GM12878 (cell line): ENCODE results near the gene OR10H4. TPM values are rescaled to one million over a fixed set of nuclear protein-coding genes. Genes with fewer than 3 reads are reported as not detected.

ENCODE experiments used
- ATAC-seq: fragments of 200-7000 bp; cut with Tn5 transposase; 3 replicates; pipeline ENCODE4 v1.9.1; 2020; ENCODE audit warnings: mild to moderate bottlenecking, moderate library complexity
- BruUV-seq: library from RNA; stranded (reverse); fragments of 400-500 nt; replicated peaks from 2 replicates; lab custom pipeline; 2021; lab: Mats Ljungman, UMichigan
- CTCF ChIA-PET: fragments of 300-600 bp; sonication (Branson Sonifier 250); formaldehyde crosslinking; extraction: SDS; loops from one replicate; lab custom pipeline; 2021; ENCODE audit warnings: inconsistent platforms; lab: Yijun Ruan, JAX
- POLR2A ChIA-PET: fragments of 350-600 bp; formaldehyde crosslinking; extraction: SDS; loops from one replicate; lab custom pipeline; 2021; ENCODE audit warnings: inconsistent platforms; lab: Charles Lee
- RAD21 ChIA-PET: fragments of 300-600 bp; sonication (Branson Sonifier 250); formaldehyde crosslinking; loops from one replicate; lab custom pipeline; 2023; ENCODE audit warnings: antibody characterized with exemption; ENCODE audit not compliant: unreplicated experiment; lab: Charles Lee
- SMC1A ChIA-PET: fragments of 300-600 bp; sonication (Branson Sonifier 250); formaldehyde crosslinking; loops from one replicate; lab custom pipeline; 2023; ENCODE audit not compliant: unreplicated experiment, uncharacterized antibody; lab: Charles Lee
- DNase-seq: peaks from one replicate; pipeline ENCODE4 v3.0.0-alpha.2; 2011; ENCODE audit warnings: low read depth, low spot score
- FAIRE-seq: peaks from 3 replicates; lab custom pipeline; 2011; peaks lifted over from hg19 to GRCh38; lab: Jason Lieb, UNC
- H2AFZ ChIP-seq: 2 replicates; pipeline ENCODE4 v1.6.0; 2011; ENCODE audit warnings: low read depth, low read length, control low read depth; ENCODE audit not compliant: control insufficient read depth
- H3K27ac ChIP-seq: 2 replicates; pipeline ENCODE4 v1.5.1; 2011; ENCODE audit warnings: control low read depth; ENCODE audit not compliant: control insufficient read depth, insufficient read depth
- H3K27me3 ChIP-seq, 2 experiments: replicated peaks in 1 of 2; 2 replicates each; pipeline versions ENCODE4 v1.6.0 to v1.6.1; 2011; ENCODE audit warnings: low read length in 1 of 2; ENCODE audit not compliant: control insufficient read depth in 2 of 2, insufficient read depth in 2 of 2
- H3K36me3 ChIP-seq, 2 experiments: 2 replicates each; pipeline ENCODE4 v1.5.1; 2011; ENCODE audit warnings: low read length in 1 of 2; ENCODE audit not compliant: control insufficient read depth in 2 of 2, insufficient read depth in 2 of 2
- H3K4me1 ChIP-seq: 2 replicates; pipeline ENCODE4 v1.6.1; 2011; ENCODE audit warnings: mild to moderate bottlenecking, low read length, moderate library complexity, mixed read lengths; ENCODE audit not compliant: control insufficient read depth, insufficient read depth
- H3K4me2 ChIP-seq: 2 replicates; pipeline ENCODE4 v1.6.0; 2011; ENCODE audit warnings: control low read depth; ENCODE audit not compliant: control insufficient read depth, insufficient read depth
- H3K4me3 ChIP-seq: fragments of 200-600 bp; sonication (generic); 2 replicates; pipeline ENCODE4 v1.5.1; 2016
- H3K79me2 ChIP-seq: 2 replicates; pipeline ENCODE4 v1.6.0; 2011; ENCODE audit warnings: low read length; ENCODE audit not compliant: control insufficient read depth, insufficient read depth
- H3K9ac ChIP-seq: 2 replicates; pipeline ENCODE4 v1.8.0; 2011; ENCODE audit warnings: low read length, control low read depth, mixed read lengths; ENCODE audit not compliant: control insufficient read depth, insufficient read depth
- H3K9me3 ChIP-seq: replicated peaks from 3 replicates; pipeline ENCODE4 v1.5.1; 2011; ENCODE audit warnings: mild to moderate bottlenecking, low read length; ENCODE audit not compliant: control insufficient read depth, insufficient read depth
- H4K20me1 ChIP-seq: 2 replicates; pipeline ENCODE4 v1.6.0; 2011; ENCODE audit not compliant: control insufficient read depth, insufficient read depth
- CBX3 ChIP-seq: fragments of 200-600 bp; sonication (generic); IDR thresholded peaks from 2 replicates; pipeline ENCODE4 v1.6.1; 2016; ENCODE audit warnings: low read depth, borderline replicate concordance
- CBX5 ChIP-seq: sonication (generic); IDR thresholded peaks from 2 replicates; pipeline ENCODE4 v1.6.1; 2016; ENCODE audit warnings: low read depth, moderate library complexity, mild to moderate bottlenecking, inconsistent platforms
- E2F8 ChIP-seq: fragments of 450-650 bp; IDR thresholded peaks from 2 replicates; pipeline ENCODE4 v1.6.1; 2018; ENCODE audit warnings: mild to moderate bottlenecking, low read depth, moderate library complexity; ENCODE audit not compliant: partially characterized antibody
- EGR1 ChIP-seq, 2 experiments: IDR thresholded peaks; 1 replicate in 1 of 2; 2 replicates in 1 of 2; pipeline ENCODE4 v1.6.1; 2011 to 2012; ENCODE audit warnings: low read depth in 2 of 2, low read length in 2 of 2, borderline replicate concordance in 1 of 2, mild to moderate bottlenecking in 1 of 2, moderate library complexity in 1 of 2
- IRF4 ChIP-seq: IDR thresholded peaks from 2 replicates; pipeline ENCODE4 v1.6.1; 2011; ENCODE audit warnings: low read depth, low read length
- MEF2B ChIP-seq: fragments of 450-650 bp; IDR thresholded peaks from 2 replicates; pipeline ENCODE4 v1.6.1; 2018; ENCODE audit warnings: mild to moderate bottlenecking, moderate library complexity; ENCODE audit not compliant: partially characterized antibody, poor library complexity, severe bottlenecking
- MXI1 ChIP-seq: fragments of 150-350 bp; IDR thresholded peaks from 2 replicates; pipeline ENCODE4 v1.6.1; 2011; ENCODE audit warnings: low read depth, mild to moderate bottlenecking, inconsistent platforms, low read length, improper control_type of control experiment
- NFIC ChIP-seq: IDR thresholded peaks from 2 replicates; pipeline ENCODE4 v1.6.1; 2012; ENCODE audit warnings: low read depth, mild to moderate bottlenecking, inconsistent platforms, low read length, moderate library complexity
- RAD51 ChIP-seq: fragments of 450-650 bp; IDR thresholded peaks from 2 replicates; pipeline ENCODE4 v1.6.1; 2016; ENCODE audit warnings: moderate library complexity, mild to moderate bottlenecking, inconsistent platforms
- SP1 ChIP-seq: IDR thresholded peaks from one replicate; pipeline ENCODE4 v1.6.1; 2011; ENCODE audit warnings: low read depth, low read length
- TCF3 ChIP-seq: IDR thresholded peaks from 2 replicates; pipeline ENCODE4 v1.6.1; 2012; ENCODE audit warnings: low read depth, mild to moderate bottlenecking, low read length, borderline replicate concordance; ENCODE audit not compliant: insufficient read depth
- WGBS: methylation state at CpG from one replicate; pipeline ENCODE4 v1.1.6; 2016; ENCODE audit warnings: low lambda C conversion rate; ENCODE audit not compliant: insufficient replicate concordance, insufficient coverage; ENCODE audit errors: missing lambda C conversion rate; 5-methylcytosine and 5-hydroxymethylcytosine counted together
- in situ Hi-C: fragments of 300-500 bp; cut with MboI; formaldehyde crosslinking; loops from 9 replicates; pipeline ENCODE4 v1.14.3; 2018; ENCODE audit warnings: mixed read lengths
- intact Hi-C: fragments of 100-400 bp; cut with micrococcal nuclease; formaldehyde crosslinking; loops from one replicate; pipeline ENCODE4 v1.14.2; 2022; ENCODE audit not compliant: unreplicated experiment
- polyA plus RNA-seq, 11 experiments: library from polyadenylated mRNA; depleted of rRNA in 4 of 11; unstranded in 6 of 11; stranded (reverse) in 5 of 11; fragments of >200 nt; fragmentation: Nextera tagmentation in 4 of 11; fragmentation: Illumina TruSeq in 1 of 11; extraction: Ambion mirVana in 4 of 11; extraction: Trizol in 1 of 11; gene quantifications; 1 replicate in 1 of 11; 2 replicates in 10 of 11; pipeline versions ENCODE4 v1.2.1 to v1.2.3, GENCODE V29; 2011 to 2016; ENCODE audit warnings: inconsistent platforms in 2 of 11, missing spikeins in 2 of 11, low read depth in 1 of 11
- total RNA-seq, 4 experiments: library from RNA; depleted of rRNA in 3 of 4; stranded (reverse); fragments of >200 nt in 3 of 4; fragmentation: Illumina TruSeq in 1 of 4; extraction: Trizol in 1 of 4; gene quantifications; 2 replicates each; pipeline versions ENCODE4 v1.2.1 to v1.2.3, GENCODE V29; 2013 to 2021
- TF ChIP-seq, protein P1 (sequence below): fragments of 450-650 bp; IDR thresholded peaks from 2 replicates; pipeline ENCODE4 v1.6.1; 2017; ENCODE audit warnings: mild to moderate bottlenecking, moderate library complexity
- TF ChIP-seq, protein P2 (sequence below): fragments of 450-650 bp; IDR thresholded peaks from 2 replicates; pipeline ENCODE4 v1.6.1; 2016; ENCODE audit warnings: mild to moderate bottlenecking

Gene OR10H4
- total and polyA plus RNA-seq, 10 of the 15 experiments (the other 5 are each of a cell fraction or from before 2014, with no cell fraction given) = not detected

GRCh38 chr19:15911599-15912235 is 37.1 kb upstream of the OR10H4 start:
- ChIA-PET RAD21 (no interaction called here), SMC1A (no interaction called here), POLR2A (interaction anchor here (0.6 kb wide), 1 partner anchor 272 kb away, joined by 4 read pairs; no protein-coding TSS in a partner anchor), CTCF (no interaction called here)
- BruUV-seq = no TSS peak
- WGBS = 23% methylated on average over 37 of the region's 44 CpGs
- no peak overlapping the region for H3K4me2 ChIP-seq
- H2AFZ ChIP-seq = no peak overlapping the region
- in situ Hi-C loops (no loop called here), intact Hi-C loops (no loop called here)
- H3K9me3 ChIP-seq = no peaks in the 10 kb centered on the region; the same call in 2 of the 3 replicates
- TF ChIP-seq MEF2B (no peak), IRF4 (no peak), CBX3 (no peak), EGR1 (IDR thresholded peaks at IDR 0.05; ENCODE audit: borderline replicate concordance in 1 of 2, low read depth in 2 of 2, low read length in 2 of 2) (no peak), E2F8 (no peak), SP1 (no peak), NFIC (no peak), RAD51 (no peak), CBX5 (no peak), MXI1 (no peak), TCF3 (no peak)
- TF ChIP-seq, protein P1, sequence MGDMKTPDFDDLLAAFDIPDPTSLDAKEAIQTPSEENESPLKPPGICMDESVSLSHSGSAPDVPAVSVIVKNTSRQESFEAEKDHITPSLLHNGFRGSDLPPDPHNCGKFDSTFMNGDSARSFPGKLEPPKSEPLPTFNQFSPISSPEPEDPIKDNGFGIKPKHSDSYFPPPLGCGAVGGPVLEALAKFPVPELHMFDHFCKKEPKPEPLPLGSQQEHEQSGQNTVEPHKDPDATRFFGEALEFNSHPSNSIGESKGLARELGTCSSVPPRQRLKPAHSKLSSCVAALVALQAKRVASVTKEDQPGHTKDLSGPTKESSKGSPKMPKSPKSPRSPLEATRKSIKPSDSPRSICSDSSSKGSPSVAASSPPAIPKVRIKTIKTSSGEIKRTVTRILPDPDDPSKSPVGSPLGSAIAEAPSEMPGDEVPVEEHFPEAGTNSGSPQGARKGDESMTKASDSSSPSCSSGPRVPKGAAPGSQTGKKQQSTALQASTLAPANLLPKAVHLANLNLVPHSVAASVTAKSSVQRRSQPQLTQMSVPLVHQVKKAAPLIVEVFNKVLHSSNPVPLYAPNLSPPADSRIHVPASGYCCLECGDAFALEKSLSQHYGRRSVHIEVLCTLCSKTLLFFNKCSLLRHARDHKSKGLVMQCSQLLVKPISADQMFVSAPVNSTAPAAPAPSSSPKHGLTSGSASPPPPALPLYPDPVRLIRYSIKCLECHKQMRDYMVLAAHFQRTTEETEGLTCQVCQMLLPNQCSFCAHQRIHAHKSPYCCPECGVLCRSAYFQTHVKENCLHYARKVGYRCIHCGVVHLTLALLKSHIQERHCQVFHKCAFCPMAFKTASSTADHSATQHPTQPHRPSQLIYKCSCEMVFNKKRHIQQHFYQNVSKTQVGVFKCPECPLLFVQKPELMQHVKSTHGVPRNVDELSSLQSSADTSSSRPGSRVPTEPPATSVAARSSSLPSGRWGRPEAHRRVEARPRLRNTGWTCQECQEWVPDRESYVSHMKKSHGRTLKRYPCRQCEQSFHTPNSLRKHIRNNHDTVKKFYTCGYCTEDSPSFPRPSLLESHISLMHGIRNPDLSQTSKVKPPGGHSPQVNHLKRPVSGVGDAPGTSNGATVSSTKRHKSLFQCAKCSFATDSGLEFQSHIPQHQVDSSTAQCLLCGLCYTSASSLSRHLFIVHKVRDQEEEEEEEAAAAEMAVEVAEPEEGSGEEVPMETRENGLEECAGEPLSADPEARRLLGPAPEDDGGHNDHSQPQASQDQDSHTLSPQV = no peak
- TF ChIP-seq, protein P2, sequence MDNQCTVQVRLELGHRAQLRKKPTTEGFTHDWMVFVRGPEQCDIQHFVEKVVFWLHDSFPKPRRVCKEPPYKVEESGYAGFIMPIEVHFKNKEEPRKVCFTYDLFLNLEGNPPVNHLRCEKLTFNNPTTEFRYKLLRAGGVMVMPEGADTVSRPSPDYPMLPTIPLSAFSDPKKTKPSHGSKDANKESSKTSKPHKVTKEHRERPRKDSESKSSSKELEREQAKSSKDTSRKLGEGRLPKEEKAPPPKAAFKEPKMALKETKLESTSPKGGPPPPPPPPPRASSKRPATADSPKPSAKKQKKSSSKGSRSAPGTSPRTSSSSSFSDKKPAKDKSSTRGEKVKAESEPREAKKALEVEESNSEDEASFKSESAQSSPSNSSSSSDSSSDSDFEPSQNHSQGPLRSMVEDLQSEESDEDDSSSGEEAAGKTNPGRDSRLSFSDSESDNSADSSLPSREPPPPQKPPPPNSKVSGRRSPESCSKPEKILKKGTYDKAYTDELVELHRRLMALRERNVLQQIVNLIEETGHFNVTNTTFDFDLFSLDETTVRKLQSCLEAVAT = no peak
- DNase-seq (no peak), ATAC-seq (no peak), FAIRE-seq (no peak)
- H3K9ac ChIP-seq = no peak overlapping the region
- H3K27ac ChIP-seq = no peak overlapping the region
- H3K36me3 ChIP-seq = no peaks in the 10 kb centered on the region
- no peak overlapping the region for H3K4me3 ChIP-seq
- H4K20me1 ChIP-seq = no peaks in the 10 kb centered on the region
- no peaks in the 10 kb centered on the region for H3K79me2 ChIP-seq
- peaks cover 1 to 4% of the 10 kb centered on the region in 2 experiments; a peak in 3 of 4 replicates for H3K27me3 ChIP-seq
- H3K4me1 ChIP-seq = no peaks in the 10 kb centered on the region
